Activated effector memory CD4-positive, alpha-beta T cell treated with Interleukin-2 at 50 U/mL for 16 hours (primary cell): ENCODE measurements around the gene SH3TC1.

ENCODE experiments used
- DNase-seq: peaks from one replicate; pipeline ENCODE4 v3.0.0-alpha.2; 2020

Gene SH3TC1

GRCh38 chr4:8217871-8218270 is 18.8 kb downstream of the SH3TC1 start:
- no peak for DNase-seq

- DNase-seq = no peak
These were observed 19.4 kb downstream of the SH3TC1 start for GRCh38 chr4:8218371-8219031.

GRCh38 chr4:8219236-8219635 is 20.1 kb downstream of the SH3TC1 start:
- DNase-seq = no peak

GRCh38 chr4:8220661-8221450 is 21.8 kb downstream of the SH3TC1 start:
- no peak for DNase-seq

GRCh38 chr4:8221476-8221875 is 22.4 kb downstream of the SH3TC1 start:
- DNase-seq = no peak

GRCh38 chr4:8221985-8222384 is 22.9 kb downstream of the SH3TC1 start:
- no peak for DNase-seq

GRCh38 chr4:8222609-8223388 is 23.7 kb downstream of the SH3TC1 start:
- no peak for DNase-seq

- DNase-seq = no peak
These were observed 25.3 kb downstream of the SH3TC1 start for GRCh38 chr4:8224267-8224974.

GRCh38 chr4:8224975-8225625 is 26.0 kb downstream of the SH3TC1 start:
- DNase-seq = no peak

- DNase-seq = no peak
These were observed 26.8 kb downstream of the SH3TC1 start for GRCh38 chr4:8225706-8226443.

- no peak for DNase-seq
These were observed 28.2 kb downstream of the SH3TC1 start for GRCh38 chr4:8227201-8227770.

GRCh38 chr4:8227771-8228318 is 28.8 kb downstream of the SH3TC1 start:
- no peak for DNase-seq

- peak; percentile 60 for DNase-seq
These were observed 29.5 kb downstream of the SH3TC1 start for GRCh38 chr4:8228319-8229250.

- no peak for DNase-seq
These were observed 30.4 kb downstream of the SH3TC1 start for GRCh38 chr4:8229331-8229975.

GRCh38 chr4:8230033-8230432 is 30.9 kb downstream of the SH3TC1 start:
- no peak for DNase-seq

GRCh38 chr4:8230891-8231290 is 31.8 kb downstream of the SH3TC1 start:
- no peak for DNase-seq

- no peak for DNase-seq
These were observed 32.5 kb downstream of the SH3TC1 start for GRCh38 chr4:8231551-8232049.

- no peak for DNase-seq
These were observed 33.7 kb downstream of the SH3TC1 start for GRCh38 chr4:8232748-8233147.
